Measurements from ENCODE around the gene TMEM106A.
"Not testable (repeated sequence)": the region's sequence is repeated elsewhere in the genome, so short reads cannot be mapped to it uniquely, and the experiment has no call there.

Gene TMEM106A

DNA sequence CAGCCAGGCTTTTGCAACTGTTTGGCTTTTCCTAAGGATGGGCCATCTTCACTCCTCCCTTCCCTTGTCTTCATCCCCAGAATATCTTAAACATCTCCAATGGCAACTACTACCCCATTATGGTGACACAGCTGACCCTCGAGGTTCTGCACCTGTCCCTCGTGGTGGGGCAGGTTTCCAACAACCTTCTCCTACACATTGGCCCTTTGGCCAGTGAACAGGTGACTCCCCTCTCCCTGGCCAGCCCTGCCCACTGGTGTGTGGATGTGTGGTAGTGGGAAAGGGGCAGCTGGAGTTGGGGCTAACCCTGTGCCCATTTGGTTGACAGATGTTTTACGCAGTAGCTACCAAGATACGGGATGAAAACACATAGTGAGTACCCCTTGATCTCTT, 4.7 kb downstream of the TMEM106A start:
- DNase-seq: no peak

- no peak for DNase-seq
Measured at GRCh38 chr17:43216762-43217613, 5.3 kb downstream of the TMEM106A start.

GRCh38 chr17:43217614-43218087, 6.0 kb downstream of the TMEM106A start:
- no peak for DNase-seq

- no peak for DNase-seq
Measured at GRCh38 chr17:43219001-43219400, 7.3 kb downstream of the TMEM106A start.

- no peak for DNase-seq
Measured at GRCh38 chr17:43219746-43220380, 8.2 kb downstream of the TMEM106A start.

- no peak for DNase-seq
Measured at GRCh38 chr17:43220511-43221125, 8.9 kb downstream of the TMEM106A start.

- DNase-seq: no peak
Measured at GRCh38 chr17:43224146-43224705, 12.6 kb downstream of the TMEM106A start.

DNA sequence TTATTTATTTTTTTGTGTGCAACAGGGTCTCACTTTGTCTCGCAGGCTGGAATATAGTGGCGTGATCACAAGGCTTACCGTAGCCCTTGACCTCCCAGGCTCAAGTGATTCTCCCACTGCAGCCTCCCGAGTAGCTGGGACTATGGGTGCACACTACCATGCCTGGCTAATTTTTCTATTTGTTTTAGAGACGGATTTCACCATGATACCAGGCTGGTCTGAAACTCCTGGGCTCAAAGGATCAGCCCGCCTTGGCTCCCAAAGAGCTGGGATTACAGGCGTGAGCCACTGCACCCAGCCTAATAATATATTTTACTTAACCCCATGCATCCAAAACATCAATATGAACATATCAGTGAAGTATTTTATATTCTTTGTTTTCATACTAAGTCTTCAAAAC, 14.7 kb downstream of the TMEM106A start:
- no peak for DNase-seq

- not testable (repeated sequence) for DNase-seq
Measured at GRCh38 chr17:43228020-43228782, 16.5 kb downstream of the TMEM106A start, which contains the start of gene CCDC200. Gene CCDC200 (minus strand): TSS chr17:43228623. CDS start chr17:43228554, 69 bp downstream.

- not testable (repeated sequence) for DNase-seq
Measured at GRCh38 chr17:43231205-43232020, 19.7 kb downstream of the TMEM106A start.

GRCh38 chr17:43232021-43232699, 20.5 kb downstream of the TMEM106A start:
- not testable (repeated sequence) for DNase-seq

DNA sequence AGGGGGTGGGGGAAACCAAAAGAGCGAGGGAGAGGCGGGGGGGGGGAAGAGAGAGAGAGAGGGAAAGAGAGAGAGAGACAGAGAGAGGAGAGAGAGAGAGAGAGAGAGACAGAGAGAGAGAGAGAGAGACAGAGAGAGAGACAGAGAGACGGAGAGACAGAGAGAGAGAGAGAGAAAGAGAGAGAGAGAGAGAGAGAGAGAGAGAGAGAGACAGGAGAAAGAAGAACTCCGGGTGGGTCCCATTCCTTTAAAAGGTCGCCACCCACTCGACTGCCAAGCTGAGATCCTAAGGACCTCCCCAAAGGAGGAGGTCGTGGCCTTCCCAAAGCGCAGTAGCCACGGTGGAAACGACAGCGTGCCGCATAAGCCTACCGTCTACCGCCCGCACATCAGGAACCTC, 21.6 kb downstream of the TMEM106A start:
- DNase-seq: not testable (repeated sequence)

DNA sequence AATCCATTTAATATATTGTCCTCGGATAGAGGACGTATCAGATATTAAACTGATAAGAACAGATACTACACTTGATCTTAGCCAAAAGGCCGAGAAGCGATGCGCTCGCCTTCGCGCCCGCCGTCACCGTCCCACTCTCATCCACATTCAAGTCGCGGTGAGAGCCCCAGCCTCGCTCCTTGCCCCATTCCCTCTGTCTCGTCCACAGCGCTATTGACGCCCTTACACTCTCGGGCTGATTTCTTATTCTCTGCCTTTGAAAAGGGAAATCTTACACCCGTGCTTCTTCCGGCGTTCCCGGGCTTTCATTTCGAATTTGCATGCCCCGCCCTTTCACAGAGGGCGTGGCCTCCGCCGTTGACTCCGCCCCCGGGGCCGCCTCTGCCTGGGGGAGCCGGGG, 22.2 kb downstream of the TMEM106A start, which contains the start of gene RNU2-1:
RNU2-1 (minus strand) TSS at position 101 of the 400 bp plus-strand sequence.
- not testable (repeated sequence) for DNase-seq

DNA sequence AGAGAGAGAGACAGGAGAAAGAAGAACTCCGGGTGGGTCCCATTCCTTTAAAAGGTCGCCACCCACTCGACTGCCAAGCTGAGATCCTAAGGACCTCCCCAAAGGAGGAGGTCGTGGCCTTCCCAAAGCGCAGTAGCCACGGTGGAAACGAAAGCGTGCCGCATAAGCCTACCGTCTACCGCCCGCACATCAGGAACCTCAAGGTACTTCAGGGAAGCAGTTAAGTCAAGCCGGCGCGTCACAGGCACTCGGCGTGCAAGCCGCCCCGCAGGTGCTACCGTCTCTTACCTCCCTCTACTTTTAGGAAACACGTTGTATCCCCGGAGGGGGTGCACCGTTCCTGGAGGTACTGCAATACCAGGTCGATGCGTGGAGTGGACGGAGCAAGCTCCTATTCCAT, 27.9 kb downstream of the TMEM106A start:
- not testable (repeated sequence) for DNase-seq

DNA sequence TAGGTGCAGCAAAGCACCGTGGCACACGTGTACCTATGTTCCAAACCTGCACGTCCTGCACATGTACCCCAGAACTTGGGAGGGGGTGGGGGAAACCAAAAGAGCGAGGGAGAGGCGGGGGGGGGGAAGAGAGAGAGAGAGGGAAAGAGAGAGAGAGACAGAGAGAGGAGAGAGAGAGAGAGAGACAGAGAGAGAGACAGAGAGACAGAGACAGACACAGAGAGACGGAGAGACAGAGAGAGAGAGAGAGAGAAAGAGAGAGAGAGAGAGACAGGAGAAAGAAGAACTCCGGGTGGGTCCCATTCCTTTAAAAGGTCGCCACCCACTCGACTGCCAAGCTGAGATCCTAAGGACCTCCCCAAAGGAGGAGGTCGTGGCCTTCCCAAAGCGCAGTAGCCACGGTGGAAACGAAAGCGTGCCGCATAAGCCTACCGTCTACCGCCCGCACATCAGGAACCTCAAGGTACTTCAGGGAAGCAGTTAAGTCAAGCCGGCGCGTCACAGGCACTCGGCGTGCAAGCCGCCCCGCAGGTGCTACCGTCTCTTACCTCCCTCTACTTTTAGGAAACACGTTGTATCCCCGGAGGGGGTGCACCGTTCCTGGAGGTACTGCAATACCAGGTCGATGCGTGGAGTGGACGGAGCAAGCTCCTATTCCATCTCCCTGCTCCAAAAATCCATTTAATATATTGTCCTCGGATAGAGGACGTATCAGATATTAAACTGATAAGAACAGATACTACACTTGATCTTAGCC, 29.1 kb downstream of the TMEM106A start:
- DNase-seq: not testable (repeated sequence)

DNA sequence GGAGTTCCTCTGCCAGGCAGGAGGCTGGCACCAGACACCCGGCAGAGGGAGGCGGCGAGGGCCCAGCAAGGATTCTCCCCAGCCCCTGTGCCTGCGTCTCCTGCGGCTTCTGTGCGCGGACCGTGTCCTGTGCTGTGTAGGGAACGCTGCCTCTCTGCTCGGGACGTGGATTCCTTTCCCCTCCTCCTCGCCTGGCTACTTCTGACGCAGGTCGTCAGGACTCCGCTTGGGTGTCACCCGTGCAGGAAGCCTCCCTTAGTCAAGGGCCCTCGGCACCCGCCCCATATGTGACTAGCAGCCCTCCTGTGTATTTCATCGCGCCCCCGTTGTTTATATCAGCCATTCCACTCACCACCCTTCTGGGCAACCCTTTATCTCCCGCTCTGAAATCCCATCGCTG, 34.8 kb downstream of the TMEM106A start:
- not testable (repeated sequence) for DNase-seq
